ENCODE data around the gene UQCRHL. TPM values are rescaled to one million over a fixed set of nuclear protein-coding genes. Genes with fewer than 3 reads are reported as not detected.

Gene UQCRHL
- total and polyA plus RNA-seq, 12 donors: 2.1 to 8.6 (median 3.9) TPM

DNA sequence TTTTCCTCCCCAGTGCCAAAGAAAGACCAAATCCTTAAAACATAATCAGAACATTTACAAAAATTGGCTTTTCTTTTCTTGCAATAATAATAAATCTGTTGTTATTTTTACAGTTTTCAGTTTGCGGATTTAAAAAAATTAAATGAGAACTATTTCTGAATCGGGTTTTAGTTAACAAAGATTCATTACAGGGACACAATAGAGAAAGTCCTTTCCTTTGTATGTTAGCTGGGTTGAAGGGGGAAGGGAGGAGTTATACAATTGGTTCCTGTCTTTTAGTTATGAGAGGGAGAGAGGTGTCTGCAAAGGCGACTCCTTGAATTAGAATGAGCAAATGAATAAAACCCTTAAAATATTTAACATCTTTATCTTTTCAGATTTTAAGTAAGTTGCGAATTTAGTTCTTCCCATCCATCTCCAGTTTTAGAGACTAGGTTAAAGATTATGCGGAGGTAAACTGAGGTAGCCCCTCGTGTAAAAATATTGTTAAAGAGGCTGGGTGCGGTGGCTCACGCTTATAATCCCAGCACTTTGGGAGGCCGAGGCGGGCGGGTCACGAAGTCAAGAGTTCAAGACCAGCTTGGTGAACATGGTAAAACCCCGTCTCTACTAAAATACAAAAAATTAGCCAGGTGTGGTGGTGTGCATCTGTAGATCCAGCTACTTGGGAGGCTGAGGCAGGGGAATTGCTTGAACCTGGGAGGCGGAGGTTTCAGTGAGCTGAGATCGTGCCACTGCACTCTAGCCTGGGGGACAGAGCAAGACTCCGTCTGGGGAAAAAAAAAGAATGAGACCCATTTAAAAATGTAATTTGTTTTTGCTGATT lies 44.0 kb upstream of the UQCRHL start:
- WGBS, 2 donors: 53 to 67% methylated on average over 16 of the region's 16 CpGs
- H3K27ac ChIP-seq: peak overlapping the region in 9 of 10 donors; percentile 19 to 99 (median 94)
- no peaks in the 10 kb centered on the region for H3K36me3 ChIP-seq
- TF ChIP-seq, protein P1, sequence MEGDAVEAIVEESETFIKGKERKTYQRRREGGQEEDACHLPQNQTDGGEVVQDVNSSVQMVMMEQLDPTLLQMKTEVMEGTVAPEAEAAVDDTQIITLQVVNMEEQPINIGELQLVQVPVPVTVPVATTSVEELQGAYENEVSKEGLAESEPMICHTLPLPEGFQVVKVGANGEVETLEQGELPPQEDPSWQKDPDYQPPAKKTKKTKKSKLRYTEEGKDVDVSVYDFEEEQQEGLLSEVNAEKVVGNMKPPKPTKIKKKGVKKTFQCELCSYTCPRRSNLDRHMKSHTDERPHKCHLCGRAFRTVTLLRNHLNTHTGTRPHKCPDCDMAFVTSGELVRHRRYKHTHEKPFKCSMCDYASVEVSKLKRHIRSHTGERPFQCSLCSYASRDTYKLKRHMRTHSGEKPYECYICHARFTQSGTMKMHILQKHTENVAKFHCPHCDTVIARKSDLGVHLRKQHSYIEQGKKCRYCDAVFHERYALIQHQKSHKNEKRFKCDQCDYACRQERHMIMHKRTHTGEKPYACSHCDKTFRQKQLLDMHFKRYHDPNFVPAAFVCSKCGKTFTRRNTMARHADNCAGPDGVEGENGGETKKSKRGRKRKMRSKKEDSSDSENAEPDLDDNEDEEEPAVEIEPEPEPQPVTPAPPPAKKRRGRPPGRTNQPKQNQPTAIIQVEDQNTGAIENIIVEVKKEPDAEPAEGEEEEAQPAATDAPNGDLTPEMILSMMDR (IDR thresholded peaks at IDR 0.05): no peak
- ATAC-seq (no peak), DNase-seq (no peak)
- H3K27me3 ChIP-seq: no peaks in the 10 kb centered on the region
- peaks cover 4 to 73% (median 58%) of the 10 kb centered on the region in 9 donors for H3K4me1 ChIP-seq
- H3K4me3 ChIP-seq: peak overlapping the region in 3 of 10 donors; percentile 0 to 76 (median 5)
- no peaks in the 10 kb centered on the region for H3K9me3 ChIP-seq
- intact Hi-C loops (cut with DNase I): loop anchor here in 4 of 10 donors (5.0 kb wide), 2 partner anchors 36 to 71 kb away; no protein-coding TSS in a partner anchor

DNA sequence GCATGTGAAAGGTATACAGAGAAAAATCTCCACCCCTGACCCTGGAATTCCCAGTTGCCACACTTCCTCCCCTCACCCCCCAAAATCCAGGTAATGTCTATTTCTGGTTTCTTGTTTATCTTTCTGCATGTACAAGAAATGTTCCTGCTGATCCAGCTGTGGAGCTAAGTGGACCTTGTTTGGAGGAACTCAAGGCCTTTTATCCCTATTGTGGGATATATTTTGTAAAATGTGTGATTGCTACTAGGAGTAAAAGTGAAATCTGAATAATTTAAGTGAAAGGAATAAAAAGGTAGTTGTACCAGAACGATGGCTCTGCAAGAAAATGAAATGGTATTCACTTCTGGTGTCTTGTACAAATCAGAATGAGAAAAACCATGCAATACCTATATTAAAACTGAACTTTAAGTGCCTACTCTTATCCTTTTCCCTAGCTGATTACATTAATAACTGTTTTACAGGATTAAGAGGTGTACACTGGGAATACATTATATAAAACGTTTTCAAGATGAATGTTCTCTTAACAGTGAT lies 43.1 kb upstream of the UQCRHL start:
- Histone ChIP-seq H3K27me3 (no peaks in the 10 kb centered on the region), H3K27ac (peak overlapping the region in 9 of 10 donors; percentile 91 to 99 (median 97)), H3K36me3 (no peaks in the 10 kb centered on the region), H3K4me1 (peaks cover 4 to 73% (median 53%) of the 10 kb centered on the region in 9 donors), H3K4me3 (peak overlapping the region in 9 of 10 donors; percentile 68 to 95 (median 86)), H3K9me3 (no peaks in the 10 kb centered on the region)
- ATAC-seq (no peak), DNase-seq (no peak)
- TF ChIP-seq, protein P1 (IDR thresholded peaks at IDR 0.05): no peak
- WGBS, 2 donors: 5 to 7% methylated on average over 2 of the region's 2 CpGs
- intact Hi-C loops (cut with DNase I): loop anchor here in 4 of 10 donors (5.0 kb wide), 2 partner anchors 37 to 72 kb away; no protein-coding TSS in a partner anchor

DNA sequence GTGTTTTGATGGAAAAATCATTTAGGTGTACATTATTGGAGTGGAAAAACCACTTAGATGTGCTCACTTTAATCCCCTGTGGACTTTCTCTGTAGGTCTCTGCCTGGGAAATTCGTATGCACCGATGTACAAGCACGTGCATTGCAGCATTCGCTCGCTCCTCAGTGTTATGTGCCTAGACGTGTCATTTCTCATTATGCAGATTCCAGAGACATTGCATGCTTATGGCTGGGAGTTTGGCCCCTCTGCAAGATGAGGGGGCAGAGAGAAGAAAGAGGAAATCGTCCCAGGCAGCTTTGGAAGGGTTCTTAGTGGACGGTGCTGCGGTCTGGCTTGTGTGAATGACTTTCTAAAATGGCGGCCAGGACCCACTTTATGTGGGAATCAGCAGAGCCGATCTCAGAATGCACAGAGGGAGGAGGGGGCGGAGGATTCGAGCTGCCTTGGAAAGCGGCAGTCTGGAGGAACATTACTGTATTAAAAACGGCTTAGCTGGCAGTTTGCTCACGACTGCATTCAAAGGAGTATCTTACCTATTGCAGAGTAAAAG lies 42.4 kb upstream of the UQCRHL start:
- DNase-seq (peak in 1 of 2 donors; percentile 47), ATAC-seq (peak in 4 of 8 donors; percentile 4 to 18 (median 10))
- 0 to 1% methylated on average over 16 of the region's 16 CpGs for WGBS, 2 donors
- intact Hi-C loops (cut with DNase I): loop anchor here in 7 of 10 donors (2.0 to 5.0 kb wide), 4 partner anchors 15 to 72 kb away; no protein-coding TSS in a partner anchor
- Histone ChIP-seq H3K9me3 (no peaks in the 10 kb centered on the region), H3K36me3 (no peaks in the 10 kb centered on the region), H3K4me3 (peak overlapping the region; percentile 68 to 95 (median 88)), H3K4me1 (peaks cover 4 to 73% (median 59%) of the 10 kb centered on the region in 9 donors), H3K27me3 (no peaks in the 10 kb centered on the region), H3K27ac (peak overlapping the region; percentile 91 to 99 (median 96))
- TF ChIP-seq, protein P1 (IDR thresholded peaks at IDR 0.05): no peak
